WTC11 (cell line): ENCODE results near the gene GGA2. TPM values are rescaled to one million over a fixed set of nuclear protein-coding genes. Genes with fewer than 3 reads are reported as not detected.

Source experiments
- ATAC-seq: fragments of 200-7000 bp; cut with Tn5 transposase; 2 replicates; pipeline ENCODE4 v1.10.0; 2021; ENCODE audit warnings: mild to moderate bottlenecking, moderate library complexity
- CTCF ChIA-PET: fragments of 300-600 bp; sonication (Branson Sonifier 250); formaldehyde crosslinking; loops from one replicate; lab custom pipeline; 2021; ENCODE audit warnings: antibody characterized with exemption; lab: Charles Lee
- POLR2A ChIA-PET: fragments of 350-600 bp; sonication (Branson Sonifier 250); formaldehyde crosslinking; loops from one replicate; lab custom pipeline; 2021; ENCODE audit warnings: antibody characterized with exemption; lab: Charles Lee
- DNase-seq: peaks from one replicate; pipeline ENCODE4 v3.0.0; 2021; ENCODE audit warnings: low spot score
- H3K27ac Mint-ChIP-seq: 2 replicates; pipeline ENCODE4 v1.8.0; 2021; ENCODE audit warnings: mixed read lengths
- H3K27me3 Mint-ChIP-seq: 2 replicates; pipeline ENCODE4 v1.8.0; 2021; ENCODE audit warnings: low read depth, mild to moderate bottlenecking, moderate library complexity, mixed read lengths
- H3K36me3 Mint-ChIP-seq: 2 replicates; pipeline ENCODE4 v1.8.0; 2021; ENCODE audit warnings: mixed read lengths
- H3K4me1 Mint-ChIP-seq: 2 replicates; pipeline ENCODE4 v1.8.0; 2022; ENCODE audit warnings: mixed read lengths
- H3K4me3 Mint-ChIP-seq: 2 replicates; pipeline ENCODE4 v1.8.0; 2021; ENCODE audit warnings: mild to moderate bottlenecking, moderate library complexity, mixed read lengths
- H3K9me3 Mint-ChIP-seq: 2 replicates; pipeline ENCODE4 v1.8.0; 2021; ENCODE audit warnings: mixed read lengths
- AFF4 ChIP-seq: sonication (generic); formaldehyde crosslinking; IDR thresholded peaks from 2 replicates; pipeline ENCODE4 v1.8.1; 2023; ENCODE audit warnings: mild to moderate bottlenecking, missing genetic modification reagents, borderline replicate concordance
- CDX4 ChIP-seq: fragments of 250-450 bp; sonication (Bioruptor Pico); IDR thresholded peaks from 2 replicates; pipeline ENCODE4 v1.9.0; 2021; ENCODE audit warnings: moderate library complexity, mild to moderate bottlenecking, inconsistent platforms, borderline replicate concordance
- E2F5 ChIP-seq: sonication (generic); formaldehyde crosslinking; IDR thresholded peaks from 2 replicates; pipeline ENCODE4 v1.8.1; 2022; ENCODE audit warnings: mild to moderate bottlenecking, moderate library complexity, missing genetic modification reagents
- FOXJ3 ChIP-seq: sonication (generic); formaldehyde crosslinking; IDR thresholded peaks from 2 replicates; pipeline ENCODE4 v1.9.0; 2021; ENCODE audit warnings: missing genetic modification reagents, mild to moderate bottlenecking, borderline replicate concordance
- FOXP1 ChIP-seq: sonication (generic); formaldehyde crosslinking; IDR thresholded peaks from 2 replicates; pipeline ENCODE4 v1.8.0; 2022; ENCODE audit warnings: missing genetic modification reagents, mild to moderate bottlenecking, moderate library complexity, borderline replicate concordance
- FOXP4 ChIP-seq: sonication (generic); formaldehyde crosslinking; IDR thresholded peaks from 2 replicates; pipeline ENCODE4 v1.8.0; 2022; ENCODE audit warnings: mild to moderate bottlenecking, missing genetic modification reagents
- GRHL2 ChIP-seq: fragments of 250-450 bp; sonication (Bioruptor Pico); IDR thresholded peaks from 2 replicates; pipeline ENCODE4 v1.8.0; 2022; ENCODE audit warnings: mild to moderate bottlenecking, moderate library complexity; ENCODE audit not compliant: insufficient replicate concordance, severe bottlenecking
- KAT7 ChIP-seq: sonication (generic); formaldehyde crosslinking; IDR thresholded peaks from 2 replicates; pipeline ENCODE4 v1.8.1; 2023; ENCODE audit warnings: missing genetic modification reagents, mild to moderate bottlenecking, borderline replicate concordance
- NR3C1 ChIP-seq: sonication (generic); formaldehyde crosslinking; conservative IDR thresholded peaks from 2 replicates; pipeline ENCODE4 v1.8.1; 2023; ENCODE audit warnings: low read depth, mild to moderate bottlenecking, missing genetic modification reagents
- SP1 ChIP-seq: sonication (generic); formaldehyde crosslinking; conservative IDR thresholded peaks from 2 replicates; pipeline ENCODE4 v1.8.1; 2022; ENCODE audit warnings: missing genetic modification reagents
- TCF7 ChIP-seq: sonication (generic); formaldehyde crosslinking; IDR thresholded peaks from 2 replicates; pipeline ENCODE4 v1.8.0; 2022; ENCODE audit warnings: mild to moderate bottlenecking, low read depth, missing genetic modification reagents, moderate library complexity
- ZNF532 ChIP-seq: fragments of 250-450 bp; sonication (Bioruptor Pico); IDR thresholded peaks from 2 replicates; pipeline ENCODE4 v1.9.0; 2021; ENCODE audit warnings: mild to moderate bottlenecking, borderline replicate concordance
- total RNA-seq: library from RNA; stranded (reverse); gene quantifications from 3 replicates; pipeline ENCODE4 v1.2.3, GENCODE V29; 2021

Gene GGA2
- total RNA-seq, 1 experiment from 2014 or later = 107 TPM

GRCh38 chr16:23504076-23504452 lies 6.2 kb downstream of the GGA2 start:
- Mint-ChIP-seq H3K4me3 (no peak overlapping the region), H3K4me1 (peaks cover 70% of the 10 kb centered on the region)

More at GRCh38 chr16:23504076-23504452, 6.2 kb downstream of the GGA2 start:
- no peaks in the 10 kb centered on the region for H3K9me3 Mint-ChIP-seq
- TF ChIP-seq AFF4 (CRISPR knock-in tag) = no peak
- TF ChIP-seq FOXJ3 (CRISPR knock-in tag) = no peak
- no peak for TF ChIP-seq E2F5 (CRISPR knock-in tag)
- no peak for TF ChIP-seq TCF7 (CRISPR knock-in tag)
- no peak for TF ChIP-seq NR3C1 (CRISPR knock-in tag)
- TF ChIP-seq ZNF532 (CRISPR knock-in tag) = no peak
- TF ChIP-seq KAT7 (CRISPR knock-in tag) = no peak
- no peak for TF ChIP-seq GRHL2 (CRISPR knock-in tag)
- no peak for TF ChIP-seq SP1 (CRISPR knock-in tag)
- TF ChIP-seq FOXP4 (CRISPR knock-in tag) = no peak
- no peak for TF ChIP-seq CDX4 (CRISPR knock-in tag)
- TF ChIP-seq FOXP1 (CRISPR knock-in tag) = no peak
- H3K27me3 Mint-ChIP-seq = no peaks in the 10 kb centered on the region
- no peak overlapping the region for H3K27ac Mint-ChIP-seq
- CTCF ChIA-PET = interaction anchor here (0.5 to 1.5 kb wide), 4 partner anchors 17 to 93 kb away, joined by 3 to 5 read pairs (median 3); partner anchors contain the start of genes EARS2 and UBFD1
- POLR2A ChIA-PET = no interaction called here
- no peak for ATAC-seq
- no peak for DNase-seq
- H3K36me3 Mint-ChIP-seq = peaks cover 12% of the 10 kb centered on the region
